HG02798 (cell line): Measurements from ENCODE around the gene CHTF18.

Experiments used
- ATAC-seq: cut with Tn5 transposase; IDR thresholded peaks from one replicate; pipeline ENCODE4 v1.9.1; 2021; ENCODE audit warnings: mild to moderate bottlenecking; ENCODE audit not compliant: unreplicated experiment, poor library complexity

The CHTF18 gene

DNA sequence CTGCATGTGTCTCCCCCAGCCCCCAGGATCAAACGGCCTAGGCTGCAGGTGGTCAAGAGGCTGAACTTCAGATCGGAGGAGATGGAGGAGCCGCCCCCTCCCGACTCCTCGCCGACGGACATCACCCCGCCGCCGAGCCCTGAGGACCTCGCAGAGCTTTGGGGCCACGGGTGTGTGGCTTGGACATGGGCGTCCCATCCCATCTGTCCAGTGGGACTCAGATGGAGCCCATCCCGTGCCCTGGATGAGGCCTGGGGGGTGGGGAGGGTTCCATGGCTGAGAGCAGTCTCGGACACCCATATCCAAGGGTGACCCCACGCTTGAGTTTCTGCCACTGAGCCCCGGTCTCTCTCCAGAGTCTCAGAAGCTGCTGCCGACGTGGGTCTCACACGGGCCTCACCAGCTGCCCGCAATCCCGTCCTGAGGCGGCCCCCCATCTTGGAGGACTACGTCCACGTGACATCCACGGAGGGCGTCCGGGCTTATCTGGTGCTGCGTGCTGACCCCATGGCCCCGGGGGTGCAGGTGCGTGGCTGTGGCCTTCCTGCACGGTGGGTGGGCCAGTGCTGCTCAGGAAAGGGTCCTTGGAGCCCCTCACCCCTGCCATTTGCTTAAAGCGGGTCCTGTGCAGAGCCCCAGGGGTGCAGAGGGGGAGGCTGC, 901 bp downstream of the CHTF18 start:
- no peak for ATAC-seq

DNA sequence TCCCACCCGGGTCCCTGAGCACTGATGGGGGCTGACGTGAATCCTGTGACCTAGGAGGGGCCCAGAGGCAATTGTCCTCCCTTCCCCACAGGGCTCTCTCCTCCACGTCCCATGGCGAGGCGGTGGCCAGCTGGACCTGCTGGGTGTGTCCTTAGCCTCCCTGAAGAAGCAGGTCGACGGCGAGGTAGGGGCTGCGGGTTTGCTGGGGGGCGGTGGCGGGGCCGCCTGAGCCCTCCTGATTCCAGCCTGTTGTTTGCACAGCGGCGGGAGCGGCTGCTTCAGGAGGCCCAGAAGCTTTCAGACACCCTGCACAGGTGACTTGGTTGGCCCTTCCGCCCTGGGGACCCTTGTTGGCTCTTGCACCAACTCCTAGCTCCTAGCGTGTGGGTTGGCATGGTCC, 1.7 kb downstream of the CHTF18 start:
- ATAC-seq = no peak

DNA sequence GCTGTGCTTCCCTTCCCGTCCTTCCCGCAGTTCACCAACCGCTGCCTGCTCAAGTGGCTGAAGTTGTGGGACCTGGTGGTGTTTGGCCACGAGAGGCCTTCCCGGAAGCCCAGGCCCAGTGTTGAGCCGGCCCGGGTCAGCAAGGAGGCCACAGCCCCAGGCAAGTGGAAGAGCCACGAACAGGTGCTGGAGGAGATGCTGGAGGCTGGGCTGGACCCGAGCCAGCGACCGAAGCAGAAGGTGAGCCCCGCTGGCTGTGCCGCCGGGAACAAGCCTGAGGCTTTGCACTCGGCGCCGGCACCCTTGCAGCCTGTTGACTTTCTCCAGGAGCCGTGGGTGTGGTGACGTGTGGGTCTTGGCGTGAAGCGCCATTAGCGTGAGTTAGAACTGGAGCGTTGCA, 2.7 kb downstream of the CHTF18 start:
- no peak for ATAC-seq

DNA sequence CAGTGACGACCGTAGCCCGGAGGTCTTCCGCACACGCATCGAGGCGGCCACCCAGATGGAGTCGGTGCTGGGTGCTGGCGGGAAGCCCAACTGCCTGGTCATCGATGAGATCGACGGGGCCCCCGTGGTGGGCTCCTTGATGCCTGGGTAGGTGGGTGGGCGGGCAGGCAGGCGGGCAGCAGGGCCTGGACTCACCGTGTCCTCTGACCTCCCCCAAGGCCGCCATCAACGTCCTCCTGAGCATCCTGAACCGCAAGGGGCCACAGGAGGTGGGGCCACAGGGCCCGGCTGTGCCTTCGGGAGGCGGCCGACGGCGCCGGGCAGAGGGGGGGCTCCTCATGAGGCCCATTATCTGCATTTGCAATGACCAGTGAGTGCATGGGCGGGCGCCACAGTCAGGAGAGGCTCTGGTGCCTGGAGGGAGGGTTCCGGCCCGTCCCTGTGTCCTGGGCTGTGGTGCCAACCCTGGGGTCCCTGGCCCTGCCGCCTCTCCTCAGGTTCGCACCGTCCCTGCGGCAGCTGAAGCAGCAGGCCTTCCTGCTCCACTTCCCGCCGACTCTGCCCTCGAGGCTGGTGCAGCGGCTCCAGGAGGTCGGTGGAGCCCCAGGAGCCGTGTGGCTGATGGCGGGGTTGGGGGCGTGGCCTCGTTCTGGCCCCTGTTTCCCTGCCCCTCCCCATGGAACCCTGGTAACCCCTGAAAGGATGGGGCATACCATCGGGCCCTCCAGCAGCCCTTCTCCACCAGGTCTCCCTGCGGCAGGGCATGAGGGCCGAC, 4.0 kb downstream of the CHTF18 start:
- ATAC-seq = no peak

DNA sequence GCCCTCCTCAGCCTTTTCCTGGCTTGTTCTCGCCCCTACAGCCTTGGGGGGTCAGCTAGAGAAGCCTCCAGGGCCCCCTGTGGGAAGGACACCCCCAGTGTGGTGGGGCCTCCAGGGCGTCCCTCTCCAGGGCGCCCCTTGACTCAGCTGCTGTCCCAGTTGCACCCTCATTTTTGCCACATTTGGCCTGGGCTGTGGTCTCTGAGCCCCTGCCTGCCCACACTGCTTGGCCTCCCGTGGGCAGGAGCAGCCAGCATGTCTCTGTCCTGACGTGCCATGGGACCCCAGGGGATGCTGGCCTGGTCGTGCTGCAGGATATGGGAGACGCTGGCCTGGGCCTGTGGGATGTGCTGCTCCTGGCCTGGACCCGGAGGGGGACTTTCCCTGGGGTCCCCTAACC, 5.0 kb downstream of the CHTF18 start:
- no peak for ATAC-seq

DNA sequence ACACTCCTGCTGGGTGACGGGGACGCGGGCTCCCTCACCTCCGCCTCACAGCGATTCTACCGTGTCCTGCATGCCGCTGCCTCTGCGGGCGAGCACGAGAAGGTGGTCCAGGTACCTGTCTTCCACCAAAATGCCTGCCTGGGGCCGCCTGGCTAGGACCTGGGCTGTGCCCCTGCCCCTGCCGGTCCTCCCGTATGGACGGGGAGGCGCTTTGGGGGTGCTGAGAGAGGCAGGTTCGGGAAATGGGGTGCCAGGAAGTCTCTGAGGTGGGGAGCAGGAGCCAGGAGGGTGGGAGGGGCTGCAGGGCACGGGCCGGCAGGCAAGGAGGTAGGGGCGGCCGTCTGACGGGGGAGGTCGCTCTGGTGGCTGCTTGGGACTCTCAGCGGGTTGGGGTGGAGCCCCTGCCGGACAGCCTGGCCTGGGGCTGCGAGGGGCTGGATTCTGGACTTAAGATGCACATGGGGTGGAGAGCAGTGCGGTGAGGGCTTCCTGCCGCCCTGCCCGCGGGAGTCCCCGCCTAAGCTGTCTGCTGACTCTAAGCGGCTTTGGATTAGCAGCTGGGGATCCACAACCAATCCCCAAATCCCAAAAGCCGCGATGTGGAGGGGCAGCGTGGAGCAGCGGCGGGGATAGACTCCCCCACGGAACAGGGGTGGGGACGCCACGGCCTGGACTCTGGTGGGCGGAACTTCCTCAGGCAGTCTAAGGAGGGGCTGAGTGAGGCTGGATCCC, 5.8 kb downstream of the CHTF18 start:
- ATAC-seq = no peak

DNA sequence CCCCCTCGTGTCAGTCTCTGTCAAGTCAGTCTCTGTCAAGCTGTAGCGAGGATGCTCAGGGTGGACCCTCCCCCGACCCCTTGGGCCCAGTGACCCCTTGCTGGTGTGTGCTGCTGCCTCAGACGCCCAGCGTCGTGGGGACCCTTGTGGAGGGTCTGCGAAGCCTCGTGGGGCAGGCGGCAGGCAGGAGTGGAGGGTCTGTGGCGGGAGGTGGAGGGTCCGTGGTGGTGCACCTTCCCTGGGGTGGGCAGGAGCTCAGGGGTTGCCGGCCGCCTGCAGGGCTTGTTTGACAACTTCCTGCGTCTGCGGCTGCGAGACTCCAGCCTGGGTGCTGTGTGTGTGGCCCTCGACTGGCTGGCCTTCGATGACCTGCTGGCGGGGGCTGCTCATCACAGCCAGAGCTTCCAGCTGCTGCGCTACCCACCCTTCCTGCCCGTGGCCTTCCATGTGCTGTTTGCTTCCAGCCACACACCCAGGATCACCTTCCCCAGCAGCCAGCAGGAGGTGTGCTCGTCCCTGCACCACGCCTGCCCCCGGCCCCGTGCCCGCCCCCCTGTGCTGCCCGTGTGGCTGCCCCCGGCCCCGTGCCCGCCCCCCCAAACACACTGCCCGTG, 6.5 kb downstream of the CHTF18 start:
- no peak for ATAC-seq

DNA sequence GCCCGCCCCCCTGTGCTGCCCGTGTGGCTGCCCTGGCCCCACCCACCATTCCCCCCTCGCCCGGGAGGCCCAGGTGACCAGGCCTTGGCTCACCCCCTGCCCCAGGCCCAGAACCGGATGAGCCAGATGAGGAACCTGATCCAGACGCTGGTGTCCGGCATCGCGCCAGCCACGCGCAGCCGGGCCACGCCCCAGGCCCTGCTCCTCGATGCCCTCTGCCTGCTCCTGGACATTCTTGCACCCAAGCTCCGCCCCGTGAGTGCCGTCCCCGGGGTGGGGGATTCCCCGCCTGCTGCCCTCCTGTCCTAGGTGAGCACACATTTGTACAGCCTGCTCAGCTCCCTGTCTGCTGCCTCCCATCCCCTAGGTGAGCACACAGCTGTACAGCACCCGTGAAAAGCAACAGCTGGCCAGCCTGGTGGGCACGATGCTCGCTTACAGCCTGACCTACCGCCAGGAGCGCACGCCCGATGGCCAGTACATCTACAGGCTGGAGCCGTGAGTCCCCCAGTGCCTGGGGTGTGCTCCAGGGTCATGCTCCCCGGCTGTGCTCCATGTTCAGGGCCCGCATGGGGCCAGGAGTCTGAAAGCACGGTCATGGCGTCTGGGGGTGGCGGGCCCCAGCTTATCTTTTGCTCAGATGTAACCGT, 7.3 kb downstream of the CHTF18 start:
- no peak for ATAC-seq

DNA sequence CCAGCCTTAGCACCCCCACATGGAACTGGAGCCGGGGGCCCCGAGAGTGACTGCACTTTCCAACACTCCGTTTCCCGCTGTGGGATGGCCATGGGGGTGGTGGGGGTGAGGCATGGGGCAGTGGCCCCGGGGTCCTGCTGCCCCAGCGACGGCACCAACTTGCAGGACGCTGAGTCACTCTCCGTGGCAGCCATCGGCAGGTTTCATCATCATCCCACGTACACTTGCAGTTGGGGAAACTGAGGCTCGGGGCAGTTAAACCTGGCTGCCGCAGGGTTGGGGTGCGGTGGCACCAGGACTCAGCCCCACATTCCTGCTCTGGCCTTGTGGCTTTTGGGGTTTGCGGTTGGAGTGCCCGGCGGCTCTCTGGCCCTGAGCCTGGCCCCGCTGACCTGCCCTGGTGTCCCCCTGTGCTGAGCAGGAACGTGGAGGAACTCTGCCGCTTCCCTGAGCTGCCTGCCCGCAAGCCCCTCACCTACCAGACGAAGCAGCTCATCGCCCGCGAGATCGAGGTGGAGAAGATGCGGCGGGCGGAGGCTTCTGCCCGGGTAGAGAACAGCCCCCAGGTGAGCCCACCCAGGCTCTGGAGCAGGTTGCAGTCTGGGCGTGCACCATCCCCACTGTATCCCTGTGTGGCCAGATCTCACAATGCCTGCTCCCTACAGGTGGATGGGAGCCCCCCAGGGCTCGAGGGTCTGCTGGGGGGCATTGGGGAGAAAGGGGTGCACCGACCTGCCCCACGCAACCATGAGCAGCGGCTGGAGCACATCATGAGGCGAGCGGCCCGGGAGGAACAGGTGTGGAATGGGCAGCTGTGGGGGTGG, 8.1 kb downstream of the CHTF18 start:
- ATAC-seq = no peak

DNA sequence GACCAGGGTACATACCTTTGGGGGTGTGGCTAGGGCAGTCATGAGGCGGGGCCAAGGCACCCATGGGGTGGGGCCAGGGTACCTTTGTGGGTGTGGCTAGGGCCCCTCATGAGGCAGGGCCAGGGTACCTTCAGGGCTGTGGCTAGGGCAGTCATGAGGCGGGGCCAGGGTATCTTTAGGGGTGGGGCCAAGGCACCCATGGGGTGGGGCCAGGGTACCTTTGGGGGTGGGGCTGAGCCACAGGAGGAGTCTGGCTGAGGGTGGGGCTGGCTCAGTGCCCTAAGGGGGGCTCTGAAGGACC, 8.7 kb downstream of the CHTF18 start:
- no peak for ATAC-seq

DNA sequence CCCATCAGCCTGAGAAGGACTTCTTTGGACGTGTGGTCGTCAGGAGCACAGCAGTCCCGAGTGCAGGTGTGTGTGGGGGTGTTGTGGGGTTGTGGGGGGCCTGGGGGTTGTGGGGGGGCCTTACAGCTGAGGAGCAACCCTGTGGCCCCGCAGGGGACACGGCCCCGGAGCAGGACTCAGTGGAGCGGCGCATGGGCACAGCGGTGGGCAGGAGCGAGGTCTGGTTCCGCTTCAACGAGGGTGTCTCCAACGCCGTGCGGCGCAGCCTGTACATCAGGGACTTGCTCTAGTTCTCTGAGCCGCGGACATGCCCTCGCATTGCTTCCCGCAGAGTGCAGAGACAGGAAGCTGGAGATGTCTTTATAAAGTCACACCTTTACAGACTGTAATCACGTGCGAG, 9.3 kb downstream of the CHTF18 start:
- no peak for ATAC-seq

DNA sequence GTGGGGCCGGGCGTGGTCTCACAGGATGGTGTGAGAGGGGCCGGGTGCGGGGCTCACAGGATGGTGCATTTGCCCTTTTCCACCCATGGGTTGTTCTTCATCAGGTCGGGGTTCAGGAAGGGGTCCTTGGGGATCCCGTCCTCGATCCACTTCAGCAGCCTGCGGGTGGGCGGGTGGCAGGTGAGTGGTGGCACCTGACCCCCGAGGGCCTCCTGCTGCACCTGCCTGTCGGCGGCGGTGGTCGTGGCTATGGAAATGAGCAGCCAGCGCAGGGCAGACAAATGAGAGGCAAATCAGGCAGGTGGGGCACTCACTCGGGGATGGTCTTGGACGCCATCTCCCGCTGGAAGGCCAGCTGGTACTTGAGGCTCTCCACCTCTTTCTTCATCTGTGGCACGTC, 10.2 kb downstream of the CHTF18 start:
- no peak for ATAC-seq

DNA sequence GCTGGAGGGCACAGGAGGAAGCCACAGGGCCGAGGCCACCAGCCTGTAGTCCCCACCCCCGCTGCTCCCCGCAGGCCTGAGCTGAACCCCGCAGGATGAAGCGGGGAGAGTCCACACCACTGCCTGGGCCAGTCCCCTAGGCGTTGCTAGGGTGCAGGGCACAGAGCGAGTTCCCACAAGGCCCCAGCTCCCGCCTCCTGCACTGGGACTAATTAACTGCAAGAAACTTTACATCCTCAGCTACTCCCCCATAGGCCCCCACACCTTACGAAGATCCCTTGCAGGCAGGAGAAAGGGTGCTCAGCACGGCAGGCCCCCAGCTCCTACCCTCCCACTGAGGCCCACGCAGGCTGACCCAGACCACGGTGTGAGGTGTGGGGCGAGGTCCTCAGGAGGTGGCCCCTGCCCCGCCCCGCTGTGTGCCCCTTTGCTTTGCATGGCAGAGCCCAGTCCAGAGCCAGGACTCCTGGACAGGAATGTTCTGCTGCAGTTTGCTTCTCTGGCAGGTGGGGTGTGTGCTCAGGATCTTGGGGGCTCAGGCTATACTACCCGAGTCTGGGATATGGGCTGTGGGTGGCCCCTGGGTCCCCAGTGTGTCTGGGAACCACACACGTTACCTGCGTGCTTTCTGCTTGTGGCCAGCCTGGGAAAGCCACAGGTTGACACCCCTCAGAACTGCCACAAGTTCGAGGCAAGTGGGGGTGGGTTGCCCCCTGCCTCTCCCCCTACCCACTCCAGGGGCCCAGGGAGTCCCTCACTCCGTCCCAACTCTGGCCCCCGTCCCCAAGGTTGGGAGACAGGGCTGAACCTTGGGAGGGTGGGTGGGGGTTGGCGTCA, 10.9 kb downstream of the CHTF18 start:
- ATAC-seq = no peak

DNA sequence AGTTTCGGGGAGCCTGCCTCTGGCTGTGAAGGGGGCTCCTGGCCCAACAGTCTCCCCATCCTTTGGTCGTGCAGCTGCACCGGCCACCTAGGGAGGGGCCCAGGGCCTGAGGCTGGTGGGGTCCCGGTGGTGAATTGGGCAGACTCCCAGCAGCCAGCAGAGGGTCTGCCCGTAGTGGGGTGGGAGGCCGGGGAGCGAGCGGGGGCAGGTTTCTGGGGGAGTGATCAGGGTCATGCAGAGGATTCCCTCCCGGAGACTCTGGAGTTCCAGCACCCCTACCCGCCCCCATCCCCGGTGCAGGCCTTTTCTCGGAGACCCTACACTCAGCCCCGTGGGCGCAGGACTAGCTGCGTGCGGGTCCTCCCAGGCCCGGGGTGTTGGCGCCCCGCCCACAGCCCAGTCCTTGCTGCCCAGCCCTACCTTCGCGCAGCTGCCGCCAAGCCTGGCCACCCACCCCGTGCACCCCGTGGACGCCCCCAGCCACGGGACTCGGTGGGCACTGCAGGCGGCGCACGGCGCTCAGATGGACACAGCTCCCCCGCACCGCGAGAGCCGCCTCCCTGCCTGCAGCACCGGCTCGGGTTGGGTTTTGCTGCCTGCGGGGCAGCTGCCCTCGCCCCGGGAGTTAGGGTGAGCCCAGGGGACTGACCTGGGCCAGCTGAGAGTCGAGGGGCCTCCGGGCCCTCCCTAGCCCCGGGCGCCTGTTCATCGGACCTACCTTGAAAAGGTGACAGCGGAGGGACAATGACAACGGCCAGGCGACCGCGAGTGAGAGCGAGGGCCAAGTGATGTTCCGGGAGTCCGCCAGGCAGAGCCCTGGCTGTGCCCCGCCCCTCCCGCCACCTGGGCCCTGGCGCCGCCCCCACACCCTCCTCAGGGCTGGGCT, 11.8 kb downstream of the CHTF18 start, which contains the start of gene GNG13:
TSS of gene GNG13 (minus strand) at position 787 of the 886 bp plus-strand sequence. CDS start 1,657 bp downstream, outside the sequence.
- ATAC-seq = no peak

DNA sequence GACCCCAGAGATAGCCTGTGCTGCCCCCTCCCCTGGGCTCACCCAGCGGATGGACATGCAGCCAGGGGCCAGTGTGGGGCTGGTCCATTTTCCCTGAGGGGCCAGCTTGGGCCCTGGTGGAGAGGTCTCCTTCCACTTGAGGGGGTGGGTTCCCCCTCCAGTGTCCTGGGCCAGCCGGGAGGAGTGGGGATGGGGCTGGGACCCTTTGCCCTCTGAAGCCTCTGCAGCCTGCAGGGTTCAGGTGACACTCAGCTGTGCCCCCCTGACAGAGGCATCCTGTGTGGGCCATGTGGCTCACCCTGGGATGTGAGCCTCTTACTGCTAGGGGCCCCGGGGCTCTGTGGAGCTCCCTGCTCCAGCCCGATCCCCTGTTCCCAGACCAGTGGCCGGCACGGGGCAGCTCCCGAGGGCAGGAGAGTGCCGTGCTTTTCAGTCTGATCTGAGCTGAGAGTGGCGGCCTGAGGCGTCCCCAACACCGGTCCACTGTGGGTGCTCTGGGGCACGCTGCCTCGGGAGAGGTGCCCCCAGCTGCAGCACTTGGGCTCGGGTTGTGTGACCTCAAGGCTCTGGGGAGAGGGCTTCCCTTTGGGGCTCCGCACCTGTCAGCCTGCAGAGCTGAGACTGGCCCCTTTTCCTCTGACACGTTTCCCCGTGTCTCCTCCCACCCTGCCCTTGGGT, 12.6 kb downstream of the CHTF18 start:
- no peak for ATAC-seq

DNA sequence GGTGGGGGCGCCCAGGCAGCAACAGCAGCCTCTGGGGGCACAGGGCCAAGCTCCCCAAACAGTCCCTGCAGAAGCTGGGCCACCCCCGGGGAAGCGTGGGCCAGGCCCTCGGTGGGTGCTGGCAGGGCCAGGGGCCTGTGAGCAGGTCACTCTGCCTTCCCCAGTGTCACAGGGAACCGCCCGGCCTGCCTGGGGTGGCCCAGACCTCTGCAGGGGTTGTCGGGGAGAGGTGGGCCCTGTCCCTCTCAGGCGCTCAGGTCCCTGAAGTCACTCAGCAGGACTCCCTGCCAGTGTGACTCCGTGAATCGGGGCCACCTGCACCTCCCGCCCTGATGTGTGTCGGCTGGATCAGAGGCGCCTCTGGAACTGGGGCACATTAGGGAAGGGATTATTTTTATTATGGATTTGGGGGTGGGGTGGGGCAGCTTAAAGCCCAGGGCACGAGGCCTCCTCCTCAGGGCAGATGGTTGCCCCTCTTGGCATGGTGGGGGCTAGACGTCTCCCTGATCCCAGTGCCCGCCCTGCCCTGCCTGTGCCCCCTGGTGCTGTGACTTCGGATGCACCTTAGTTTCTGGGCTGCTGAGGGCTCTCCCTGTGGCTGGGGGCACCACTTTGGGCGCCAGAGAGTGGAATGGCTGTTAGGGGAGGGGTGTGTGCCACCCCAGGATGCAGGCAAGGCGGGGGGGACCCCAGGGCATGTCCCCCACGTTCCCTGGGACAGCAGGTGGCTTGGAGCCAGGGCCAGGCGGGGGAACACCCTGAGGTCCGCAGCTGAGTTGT, 13.4 kb downstream of the CHTF18 start:
- no peak for ATAC-seq

DNA sequence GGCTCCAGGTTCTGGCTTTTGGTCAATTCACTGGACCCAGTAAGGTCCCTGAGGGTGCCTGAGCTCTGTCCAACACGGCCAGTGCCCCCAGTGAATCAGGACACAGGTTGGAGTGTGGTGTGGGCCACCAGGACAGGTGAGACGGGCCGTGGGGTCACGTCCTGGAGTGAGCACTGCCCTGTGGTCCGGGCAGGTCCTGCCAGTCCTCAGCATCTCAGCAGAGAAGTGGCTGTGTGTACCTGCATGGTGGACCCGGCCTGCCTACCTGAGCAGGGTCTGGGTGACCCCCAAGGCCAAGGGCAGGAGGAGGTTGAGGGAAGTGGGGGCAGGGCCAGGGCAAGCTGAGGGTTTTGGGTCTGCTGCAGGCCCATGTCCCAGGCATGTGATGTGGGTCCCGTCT, 14.0 kb downstream of the CHTF18 start:
- no peak for ATAC-seq
